ENCODE data around the gene OVAAL.

DNA sequence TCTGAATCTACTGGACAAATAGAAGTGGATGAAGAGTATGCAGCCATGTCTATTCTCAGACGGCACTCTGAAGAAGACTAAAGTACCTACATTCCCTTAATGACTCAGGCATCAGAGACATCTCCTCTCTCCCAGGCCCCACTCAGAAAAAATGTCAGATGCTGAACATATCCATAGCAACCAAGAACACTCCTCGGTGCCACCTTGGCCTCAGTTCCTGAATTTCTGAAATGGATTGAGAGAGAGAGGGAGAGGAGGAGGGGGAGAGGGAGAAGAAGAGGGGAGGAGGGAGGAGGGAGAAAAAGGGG lies 16.0 kb upstream of the OVAAL start:
- TF ChIP-seq JUN (IDR thresholded peaks at IDR 0.05; ENCODE audit: low read depth, low read length) (no peak), TAF1 (IDR thresholded peaks at IDR 0.05; ENCODE audit: low read depth, low read length) (no peak), GTF2F1 (IDR thresholded peaks at IDR 0.05; ENCODE audit: borderline replicate concordance, low read depth, low read length) (no peak), PHF8 (conservative IDR thresholded peaks at IDR 0.05; ENCODE audit: low read depth, low read length) (no peak), HDAC2 (IDR thresholded peaks at IDR 0.05; ENCODE audit: borderline replicate concordance in 1 of 2, low read depth in 2 of 2, low read length in 2 of 2) (no peak), RXRA (IDR thresholded peaks at IDR 0.05; ENCODE audit: insufficient read depth, low read depth, low read length) (no peak), POLR2A (IDR thresholded peaks at IDR 0.05; ENCODE audit: control extremely low read depth in 1 of 2, low read depth in 2 of 2, low read length in 2 of 2) (no peak), POLR2AphosphoS5 (IDR thresholded peaks at IDR 0.05; ENCODE audit: low read depth, low read length) (no peak)
- TF ChIP-seq, protein P1, sequence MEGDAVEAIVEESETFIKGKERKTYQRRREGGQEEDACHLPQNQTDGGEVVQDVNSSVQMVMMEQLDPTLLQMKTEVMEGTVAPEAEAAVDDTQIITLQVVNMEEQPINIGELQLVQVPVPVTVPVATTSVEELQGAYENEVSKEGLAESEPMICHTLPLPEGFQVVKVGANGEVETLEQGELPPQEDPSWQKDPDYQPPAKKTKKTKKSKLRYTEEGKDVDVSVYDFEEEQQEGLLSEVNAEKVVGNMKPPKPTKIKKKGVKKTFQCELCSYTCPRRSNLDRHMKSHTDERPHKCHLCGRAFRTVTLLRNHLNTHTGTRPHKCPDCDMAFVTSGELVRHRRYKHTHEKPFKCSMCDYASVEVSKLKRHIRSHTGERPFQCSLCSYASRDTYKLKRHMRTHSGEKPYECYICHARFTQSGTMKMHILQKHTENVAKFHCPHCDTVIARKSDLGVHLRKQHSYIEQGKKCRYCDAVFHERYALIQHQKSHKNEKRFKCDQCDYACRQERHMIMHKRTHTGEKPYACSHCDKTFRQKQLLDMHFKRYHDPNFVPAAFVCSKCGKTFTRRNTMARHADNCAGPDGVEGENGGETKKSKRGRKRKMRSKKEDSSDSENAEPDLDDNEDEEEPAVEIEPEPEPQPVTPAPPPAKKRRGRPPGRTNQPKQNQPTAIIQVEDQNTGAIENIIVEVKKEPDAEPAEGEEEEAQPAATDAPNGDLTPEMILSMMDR (IDR thresholded peaks at IDR 0.05; ENCODE audit: control extremely low read depth in 1 of 3, insufficient read depth in 1 of 3, low read depth in 1 of 3, low read length in 3 of 3), result no peak
- TF ChIP-seq, protein P2, sequence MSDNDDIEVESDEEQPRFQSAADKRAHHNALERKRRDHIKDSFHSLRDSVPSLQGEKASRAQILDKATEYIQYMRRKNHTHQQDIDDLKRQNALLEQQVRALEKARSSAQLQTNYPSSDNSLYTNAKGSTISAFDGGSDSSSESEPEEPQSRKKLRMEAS (IDR thresholded peaks at IDR 0.05), result no peak
